GM21737 (cell line): ENCODE data around the gene CNOT4.

ENCODE experiments used
- ATAC-seq: cut with Tn5 transposase; IDR thresholded peaks from one replicate; pipeline ENCODE4 v1.9.1; 2021; ENCODE audit warnings: mild to moderate bottlenecking, moderate library complexity; ENCODE audit not compliant: unreplicated experiment

Gene CNOT4

GRCh38 chr7:135509839-135510591 is at the start of gene CNOT4:
Gene CNOT4, minus strand, starts transcription at chr7:135510102. Its CDS starts 71,771 bp downstream, at chr7:135438331.
- peak; percentile 94 for ATAC-seq

GRCh38 chr7:135558881-135559280 is 49.0 kb upstream of the CNOT4 start:
- no peak for ATAC-seq

GRCh38 chr7:135558337-135558767 is 48.5 kb upstream of the CNOT4 start:
- peak; percentile 72 for ATAC-seq

- peak; percentile 78 for ATAC-seq
Measured at GRCh38 chr7:135557455-135558336, 47.8 kb upstream of the CNOT4 start, which contains the start of gene NUP205. Gene NUP205, plus strand, starts transcription at chr7:135557917. Its CDS starts 28 bp downstream, at chr7:135557945.

- ATAC-seq = no peak
Measured at GRCh38 chr7:135553346-135553745, 43.4 kb upstream of the CNOT4 start.

GRCh38 chr7:135552148-135552547 is 42.2 kb upstream of the CNOT4 start:
- no peak for ATAC-seq

GRCh38 chr7:135550196-135550595 is 40.3 kb upstream of the CNOT4 start:
- ATAC-seq = no peak

GRCh38 chr7:135541029-135541428 is 31.1 kb upstream of the CNOT4 start:
- ATAC-seq = no peak

- ATAC-seq = no peak
Measured at GRCh38 chr7:135539629-135540028, 29.7 kb upstream of the CNOT4 start.

- ATAC-seq = no peak
Measured at GRCh38 chr7:135538376-135538775, 28.5 kb upstream of the CNOT4 start.

GRCh38 chr7:135537905-135538304 is 28.0 kb upstream of the CNOT4 start:
- ATAC-seq = no peak

- ATAC-seq = no peak
Measured at GRCh38 chr7:135537453-135537852, 27.6 kb upstream of the CNOT4 start.

- ATAC-seq = no peak
Measured at GRCh38 chr7:135536150-135536549, 26.2 kb upstream of the CNOT4 start.

- no peak for ATAC-seq
Measured at GRCh38 chr7:135527025-135527424, 17.1 kb upstream of the CNOT4 start.

- ATAC-seq = no peak
Measured at GRCh38 chr7:135525426-135525825, 15.5 kb upstream of the CNOT4 start.

GRCh38 chr7:135523146-135523545 is 13.2 kb upstream of the CNOT4 start:
- no peak for ATAC-seq

- no peak for ATAC-seq
Measured at GRCh38 chr7:135522509-135522908, 12.6 kb upstream of the CNOT4 start.

GRCh38 chr7:135519871-135520270 is 10.0 kb upstream of the CNOT4 start:
- ATAC-seq = no peak

GRCh38 chr7:135519233-135519688 is 9.4 kb upstream of the CNOT4 start:
- no peak for ATAC-seq

- no peak for ATAC-seq
Measured at GRCh38 chr7:135518748-135519147, 8.8 kb upstream of the CNOT4 start.

- ATAC-seq = no peak
Measured at GRCh38 chr7:135517060-135517459, 7.2 kb upstream of the CNOT4 start.

GRCh38 chr7:135514856-135515255 is 5.0 kb upstream of the CNOT4 start:
- ATAC-seq = no peak
